Transverse colon (tissue), 4 donors: ENCODE results near the gene AHSA1.

ENCODE experiments used
- POLR2AphosphoS5 ChIP-seq, 3 donors: sonication (generic); formaldehyde crosslinking; IDR thresholded peaks; one replicate each; pipeline ENCODE4 v1.6.1; 2016; ENCODE audit warnings: antibody characterized with exemption in 3 of 3
- TF ChIP-seq, protein P1 (sequence below), 5 experiments: fragments of 200-600 bp in 3 of 5; fragments of 450-650 bp in 2 of 5; sonication (generic) in 3 of 5; IDR thresholded peaks; 1 replicate in 2 of 5; 2 replicates in 3 of 5; pipeline ENCODE4 v1.5.1; 2016 to 2017; ENCODE audit warnings: antibody characterized with exemption in 5 of 5, inconsistent platforms in 3 of 5, mild to moderate bottlenecking in 2 of 5, moderate library complexity in 1 of 5

DNA sequence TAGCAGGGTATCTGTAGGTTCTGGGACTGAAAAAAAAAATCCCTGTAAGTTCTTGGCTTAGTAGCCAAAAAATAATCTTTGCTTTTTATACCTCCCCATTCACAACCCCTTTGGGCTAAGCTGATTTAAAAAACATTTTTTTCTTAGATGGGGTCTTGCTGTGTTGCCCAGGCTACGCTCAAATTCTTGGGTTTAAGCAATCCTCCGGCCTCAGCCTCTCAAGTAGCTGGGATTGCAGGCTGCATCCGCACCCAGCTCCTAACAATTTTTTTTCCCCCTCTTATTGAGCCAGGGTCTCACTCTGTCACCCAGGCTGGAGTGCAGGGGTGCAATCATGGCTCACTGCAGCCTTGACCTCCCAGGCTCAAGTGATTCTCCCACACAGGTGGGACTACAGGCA, 49.9 kb downstream of the AHSA1 start:
- TF ChIP-seq, protein P1, sequence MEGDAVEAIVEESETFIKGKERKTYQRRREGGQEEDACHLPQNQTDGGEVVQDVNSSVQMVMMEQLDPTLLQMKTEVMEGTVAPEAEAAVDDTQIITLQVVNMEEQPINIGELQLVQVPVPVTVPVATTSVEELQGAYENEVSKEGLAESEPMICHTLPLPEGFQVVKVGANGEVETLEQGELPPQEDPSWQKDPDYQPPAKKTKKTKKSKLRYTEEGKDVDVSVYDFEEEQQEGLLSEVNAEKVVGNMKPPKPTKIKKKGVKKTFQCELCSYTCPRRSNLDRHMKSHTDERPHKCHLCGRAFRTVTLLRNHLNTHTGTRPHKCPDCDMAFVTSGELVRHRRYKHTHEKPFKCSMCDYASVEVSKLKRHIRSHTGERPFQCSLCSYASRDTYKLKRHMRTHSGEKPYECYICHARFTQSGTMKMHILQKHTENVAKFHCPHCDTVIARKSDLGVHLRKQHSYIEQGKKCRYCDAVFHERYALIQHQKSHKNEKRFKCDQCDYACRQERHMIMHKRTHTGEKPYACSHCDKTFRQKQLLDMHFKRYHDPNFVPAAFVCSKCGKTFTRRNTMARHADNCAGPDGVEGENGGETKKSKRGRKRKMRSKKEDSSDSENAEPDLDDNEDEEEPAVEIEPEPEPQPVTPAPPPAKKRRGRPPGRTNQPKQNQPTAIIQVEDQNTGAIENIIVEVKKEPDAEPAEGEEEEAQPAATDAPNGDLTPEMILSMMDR (IDR thresholded peaks at IDR 0.05), result no peak
- no peak for TF ChIP-seq POLR2AphosphoS5 (IDR thresholded peaks at IDR 0.05)
